CD4-positive, alpha-beta memory T cell (primary cell): Measurements from ENCODE around the gene BEST1. TPM values are rescaled to one million over a fixed set of nuclear protein-coding genes. Genes with fewer than 3 reads are reported as not detected.
"Not testable (repeated sequence)": the region's sequence is repeated elsewhere in the genome, so short reads cannot be mapped to it uniquely, and the experiment has no call there.

Experiments used
- CTCF ChIA-PET: fragments of 350-600 bp; sonication (Branson Sonifier 250); formaldehyde crosslinking; loops from one replicate; lab custom pipeline; 2021; ENCODE audit warnings: inconsistent platforms; ENCODE audit not compliant: partially characterized antibody; lab: Charles Lee
- POLR2A ChIA-PET: fragments of 350-600 bp; sonication (Branson Sonifier 250); formaldehyde crosslinking; loops from one replicate; lab custom pipeline; 2021; ENCODE audit not compliant: partially characterized antibody; lab: Charles Lee
- DNase-seq, 5 donors: peaks; one replicate each; pipeline versions ENCODE4 v3.0.0 to v3.0.0-alpha.2; 2020 to 2022; ENCODE audit warnings: mixed read lengths in 1 of 5
- H3K27ac ChIP-seq: one replicate; pipeline ENCODE4 v1.7.0; 2013; ENCODE audit warnings: low read depth, low read length
- H3K27me3 ChIP-seq: 2 replicates; pipeline ENCODE4 v1.7.0; 2013; ENCODE audit warnings: mild to moderate bottlenecking, low read length, moderate library complexity; ENCODE audit not compliant: insufficient read depth
- H3K36me3 ChIP-seq: 2 replicates; pipeline ENCODE4 v1.7.0; 2013; ENCODE audit warnings: mild to moderate bottlenecking, low read length, moderate library complexity; ENCODE audit not compliant: insufficient read depth
- H3K4me1 ChIP-seq: 2 replicates; pipeline ENCODE4 v1.7.0; 2013; ENCODE audit warnings: mild to moderate bottlenecking, low read length, moderate library complexity; ENCODE audit not compliant: insufficient read depth
- H3K4me3 ChIP-seq, 2 donors: one replicate each; pipeline ENCODE4 v1.7.0; 2013; ENCODE audit warnings: low read length in 2 of 2, mild to moderate bottlenecking in 1 of 2
- H3K9me3 ChIP-seq, 2 donors: one replicate each; pipeline ENCODE4 v1.7.0; 2013; ENCODE audit warnings: low read length in 2 of 2, control low read depth in 1 of 2; ENCODE audit not compliant: control insufficient read depth in 1 of 2
- H3K27ac Mint-ChIP-seq, 7 donors: one replicate each; pipeline ENCODE4 v1.8.0; 2020 to 2021; ENCODE audit warnings: mixed read lengths in 7 of 7, mild to moderate bottlenecking in 6 of 7, inconsistent platforms in 3 of 7, moderate library complexity in 3 of 7
- H3K27me3 Mint-ChIP-seq, 2 donors: one replicate each; pipeline ENCODE4 v1.8.0; 2020 to 2021; ENCODE audit warnings: mixed read lengths in 2 of 2
- H3K36me3 Mint-ChIP-seq, 2 donors: one replicate each; pipeline ENCODE4 v1.8.0; 2020 to 2021; ENCODE audit warnings: mixed read lengths in 2 of 2, inconsistent platforms in 1 of 2, mild to moderate bottlenecking in 1 of 2
- H3K4me1 Mint-ChIP-seq, 4 donors: one replicate each; pipeline ENCODE4 v1.8.0; 2020 to 2021; ENCODE audit warnings: mixed read lengths in 4 of 4, mild to moderate bottlenecking in 1 of 4
- H3K4me3 Mint-ChIP-seq, 8 donors: one replicate each; pipeline ENCODE4 v1.8.0; 2020 to 2021; ENCODE audit warnings: mixed read lengths in 8 of 8, mild to moderate bottlenecking in 7 of 8, moderate library complexity in 6 of 8, inconsistent platforms in 3 of 8
- H3K9me3 Mint-ChIP-seq, 8 donors: one replicate each; pipeline ENCODE4 v1.8.0; 2020 to 2021; ENCODE audit warnings: mixed read lengths in 8 of 8, mild to moderate bottlenecking in 5 of 8, inconsistent platforms in 3 of 8, moderate library complexity in 1 of 8
- intact Hi-C: fragments of 100-400 bp; cut with micrococcal nuclease; formaldehyde crosslinking; loops from one replicate; pipeline ENCODE4 v1.15.1; 2023
- polyA plus RNA-seq, 2 donors: library from polyadenylated mRNA; unstranded; fragments of 300-500 nt; fragmentation: Illumina TruSeq; gene quantifications; one replicate each; pipeline ENCODE4 v1.2.3, GENCODE V29; 2021
- total RNA-seq, 2 experiments: library from RNA; stranded (reverse); gene quantifications; one replicate each; pipeline ENCODE4 v1.2.3, GENCODE V29; 2021

The BEST1 gene
- total and polyA plus RNA-seq, 4 experiments from 2014 or later, result 0.26 to 1.3 (median 0.89) TPM

- Mint-ChIP-seq H3K4me1 (peaks cover 31 to 65% (median 40%) of the 10 kb centered on the region in 4 donors), H3K36me3 (peaks cover 29 to 51% of the 10 kb centered on the region in 2 donors), H3K4me3 (peak overlapping the region; percentile 90 to 97 (median 94)), H3K9me3 (peaks cover 0 to 11% (median 0%) of the 10 kb centered on the region in 8 donors), H3K27ac (peak overlapping the region; percentile 90 to 99 (median 97))
- not testable (repeated sequence) for H3K27me3 Mint-ChIP-seq, H3K9me3 ChIP-seq, H3K27me3 ChIP-seq
- peaks cover 36% of the 10 kb centered on the region for H3K4me1 ChIP-seq
- intact Hi-C loops, result loop anchor here (5.0 kb wide), 1 partner anchor 67 kb away; no protein-coding TSS in a partner anchor
- POLR2A ChIA-PET, result interaction anchor here (1.0 to 11.4 kb wide), 5 partner anchors 9 to 117 kb away, joined by 3 to 352 read pairs (median 4); no protein-coding TSS in a partner anchor
- H3K4me3 ChIP-seq, result peak overlapping the region; percentile 50 to 100
- CTCF ChIA-PET, result interaction anchor here (1.6 to 14.1 kb wide), 4 partner anchors 17 to 118 kb away, joined by 5 to 90 read pairs (median 20); no protein-coding TSS in a partner anchor
- peaks cover 20% of the 10 kb centered on the region for H3K36me3 ChIP-seq
- peak in 4 of 5 donors; percentile 28 to 48 (median 33) for DNase-seq
- H3K27ac ChIP-seq, result peak overlapping the region; percentile 89
Observed at GRCh38 chr11:61964666-61965271, 14.6 kb downstream of the BEST1 start.

- peaks cover 29 to 51% of the 10 kb centered on the region in 2 donors for H3K36me3 Mint-ChIP-seq
Observed at GRCh38 chr11:61966734-61967115, 16.6 kb downstream of the BEST1 start.

GRCh38 chr11:61967116-61967923 is 17.2 kb downstream of the BEST1 start, which contains the start of gene FTH1:
Gene FTH1 (minus strand): TSS chr11:61967634. CDS start chr11:61967425, 209 bp downstream.
- CTCF ChIA-PET, result interaction anchor here (0.8 to 14.1 kb wide), 10 partner anchors 18 to 170 kb away, joined by 3 to 90 read pairs (median 6); no protein-coding TSS in a partner anchor
- Histone ChIP-seq H3K4me3 (peak within 1 kb of the TSS; percentile 99 to 100), H3K9me3 (no peaks in the 10 kb centered on the region), H3K27me3 (no peaks in the 10 kb centered on the region), H3K4me1 (peaks cover 38% of the 10 kb centered on the region), H3K27ac (peak within 1 kb of the TSS; percentile 89), H3K36me3 (peaks cover 20% of the 10 kb centered on the region)
- peaks cover 36 to 74% (median 50%) of the 10 kb centered on the region in 4 donors for H3K4me1 Mint-ChIP-seq
- peak within 1 kb of the TSS; percentile 90 to 99 (median 98) for H3K27ac Mint-ChIP-seq
- H3K27me3 Mint-ChIP-seq, result no peaks in the 10 kb centered on the region
- peaks cover 29 to 51% of the 10 kb centered on the region in 2 donors for H3K36me3 Mint-ChIP-seq
- intact Hi-C loops, result loop anchor here (1.0 to 5.0 kb wide), 3 partner anchors 58 to 175 kb away; partner anchors contain the start of genes FEN1 and TMEM258
- H3K4me3 Mint-ChIP-seq, result peak within 1 kb of the TSS; percentile 92 to 97 (median 95)
- peak; percentile 91 to 95 (median 92) for DNase-seq
- POLR2A ChIA-PET, result interaction anchor here (0.6 to 11.4 kb wide), 39 partner anchors 9 to 1054 kb away, joined by 3 to 352 read pairs (median 5); partner anchors contain the start of genes BEST1, FADS1, FEN1 and INCENP
- H3K9me3 Mint-ChIP-seq, result peaks cover 0 to 3% (median 0%) of the 10 kb centered on the region in 8 donors

More at GRCh38 chr11:61966734-61967115, 16.6 kb downstream of the BEST1 start:
- H3K27me3 Mint-ChIP-seq, result no peaks in the 10 kb centered on the region
- CTCF ChIA-PET, result interaction anchor here (1.1 to 14.1 kb wide), 4 partner anchors 17 to 116 kb away, joined by 3 to 90 read pairs (median 20); no protein-coding TSS in a partner anchor
- peak overlapping the region; percentile 90 to 99 (median 97) for H3K27ac Mint-ChIP-seq
- Histone ChIP-seq H3K27ac (peak overlapping the region; percentile 89), H3K4me1 (peaks cover 36% of the 10 kb centered on the region), H3K4me3 (peak overlapping the region; percentile 99 to 100), H3K9me3 (no peaks in the 10 kb centered on the region), H3K27me3 (no peaks in the 10 kb centered on the region), H3K36me3 (peaks cover 20% of the 10 kb centered on the region)
- peak in 2 of 5 donors; percentile 49 to 50 for DNase-seq
- peaks cover 35 to 74% (median 49%) of the 10 kb centered on the region in 4 donors for H3K4me1 Mint-ChIP-seq
- peak overlapping the region; percentile 90 to 97 (median 94) for H3K4me3 Mint-ChIP-seq
- intact Hi-C loops, result loop anchor here (1.0 to 5.0 kb wide), 3 partner anchors 59 to 174 kb away; partner anchors contain the start of genes FEN1 and TMEM258
- POLR2A ChIA-PET, result interaction anchor here (0.7 to 11.4 kb wide), 17 partner anchors 12 to 179 kb away, joined by 3 to 352 read pairs (median 8); partner anchors contain the start of genes BEST1, FEN1 and TMEM258
- H3K9me3 Mint-ChIP-seq, result peaks cover 0 to 3% (median 0%) of the 10 kb centered on the region in 8 donors

- H3K9me3 ChIP-seq, result no peaks in the 10 kb centered on the region
- peak overlapping the region; percentile 90 to 98 (median 97) for H3K27ac Mint-ChIP-seq
- peak overlapping the region; percentile 68 to 100 for H3K4me3 ChIP-seq
- peaks cover 43% of the 10 kb centered on the region for H3K4me1 ChIP-seq
- CTCF ChIA-PET, result interaction anchor here (0.8 to 14.1 kb wide), 10 partner anchors 20 to 171 kb away, joined by 3 to 90 read pairs (median 5); no protein-coding TSS in a partner anchor
- peaks cover 20% of the 10 kb centered on the region for H3K36me3 ChIP-seq
- no peaks in the 10 kb centered on the region for H3K27me3 Mint-ChIP-seq
- H3K27ac ChIP-seq, result peak overlapping the region; percentile 89
- peak overlapping the region; percentile 92 to 96 (median 94) for H3K4me3 Mint-ChIP-seq
- peak; percentile 36 to 56 (median 44) for DNase-seq
- no peaks in the 10 kb centered on the region for H3K27me3 ChIP-seq
- H3K4me1 Mint-ChIP-seq, result peaks cover 38 to 77% (median 47%) of the 10 kb centered on the region in 4 donors
- intact Hi-C loops, result loop anchor here (1.0 to 5.0 kb wide), 3 partner anchors 57 to 176 kb away; partner anchors contain the start of genes FEN1 and TMEM258
- peaks cover 29 to 47% of the 10 kb centered on the region in 2 donors for H3K36me3 Mint-ChIP-seq
- peaks cover 0 to 3% (median 0%) of the 10 kb centered on the region in 8 donors for H3K9me3 Mint-ChIP-seq
- POLR2A ChIA-PET, result interaction anchor here (0.6 to 11.4 kb wide), 43 partner anchors 10 to 1055 kb away, joined by 3 to 352 read pairs (median 4); partner anchors contain the start of genes BEST1, FADS1, FEN1 and INCENP
Observed at GRCh38 chr11:61967924-61968757, 18.0 kb downstream of the BEST1 start.

GRCh38 chr11:61968758-61969390 is 18.7 kb downstream of the BEST1 start:
- H3K36me3 ChIP-seq, result peaks cover 19% of the 10 kb centered on the region
- CTCF ChIA-PET, result interaction anchor here (1.2 to 14.1 kb wide), 8 partner anchors 21 to 171 kb away, joined by 3 to 90 read pairs (median 6); no protein-coding TSS in a partner anchor
- Mint-ChIP-seq H3K27ac (peak overlapping the region; percentile 90 to 98 (median 97)), H3K4me3 (peak overlapping the region; percentile 92 to 96 (median 94)), H3K9me3 (peaks cover 0 to 3% (median 0%) of the 10 kb centered on the region in 8 donors), H3K27me3 (no peaks in the 10 kb centered on the region), H3K36me3 (peaks cover 21 to 39% of the 10 kb centered on the region in 2 donors), H3K4me1 (peaks cover 31 to 72% (median 40%) of the 10 kb centered on the region in 4 donors)
- peaks cover 38% of the 10 kb centered on the region for H3K4me1 ChIP-seq
- peak overlapping the region in 1 of 2 donors; percentile 68 for H3K4me3 ChIP-seq
- intact Hi-C loops, result loop anchor here (5.0 kb wide), 1 partner anchor 72 kb away; no protein-coding TSS in a partner anchor
- H3K9me3 ChIP-seq, result no peaks in the 10 kb centered on the region
- DNase-seq, result no peak
- POLR2A ChIA-PET, result interaction anchor here (0.6 to 11.4 kb wide), 23 partner anchors 9 to 909 kb away, joined by 3 to 352 read pairs (median 5); partner anchors contain the start of genes FEN1, INCENP, MTA2 and TMEM258
- peak overlapping the region; percentile 89 for H3K27ac ChIP-seq
- no peaks in the 10 kb centered on the region for H3K27me3 ChIP-seq
